C4-2B (cell line): ENCODE results near the gene TSR3.
A peak's percentile ranks its signal among the peaks of the same experiment; 100 is the strongest.

Source experiments
- ZFX ChIP-seq: fragments of 450-650 bp; IDR thresholded peaks from 2 replicates; pipeline ENCODE4 v1.6.1; 2017
- TF ChIP-seq, protein P1 (sequence below): fragments of 450-650 bp; conservative IDR thresholded peaks from 2 replicates; pipeline ENCODE4 v1.5.1; 2017; ENCODE audit warnings: mild to moderate bottlenecking

DNA sequence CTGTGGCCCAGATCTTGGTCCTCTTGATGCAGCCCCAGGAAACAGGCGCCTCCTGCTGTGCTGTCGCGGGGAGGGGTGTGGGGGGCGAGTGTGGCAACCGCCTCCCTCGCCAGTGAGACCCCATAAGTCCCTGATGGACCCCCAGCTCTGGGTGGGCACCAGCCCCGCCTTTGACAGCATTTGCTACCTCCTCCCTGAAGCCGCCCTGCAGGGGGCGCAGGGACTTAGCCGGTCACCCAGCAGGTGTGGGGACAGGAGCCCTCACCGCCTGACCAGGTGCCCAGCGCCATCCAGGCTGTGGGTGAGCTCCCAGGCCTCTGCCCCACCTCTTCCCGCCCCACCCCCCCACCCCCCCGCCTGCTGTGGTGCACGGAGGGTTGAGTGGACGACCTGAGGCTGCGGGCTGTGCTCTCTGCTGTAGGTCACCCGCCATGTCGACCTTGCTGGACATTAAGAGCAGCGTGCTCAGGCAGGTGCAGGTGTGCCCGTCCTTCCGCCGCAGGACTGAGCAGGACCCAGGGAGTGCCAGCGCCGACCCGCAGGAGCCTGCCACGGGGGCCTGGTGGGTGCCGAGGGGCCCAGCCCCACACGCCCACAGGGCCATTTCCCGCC is 13.5 kb downstream of the TSR3 start:
- TF ChIP-seq, protein P1, sequence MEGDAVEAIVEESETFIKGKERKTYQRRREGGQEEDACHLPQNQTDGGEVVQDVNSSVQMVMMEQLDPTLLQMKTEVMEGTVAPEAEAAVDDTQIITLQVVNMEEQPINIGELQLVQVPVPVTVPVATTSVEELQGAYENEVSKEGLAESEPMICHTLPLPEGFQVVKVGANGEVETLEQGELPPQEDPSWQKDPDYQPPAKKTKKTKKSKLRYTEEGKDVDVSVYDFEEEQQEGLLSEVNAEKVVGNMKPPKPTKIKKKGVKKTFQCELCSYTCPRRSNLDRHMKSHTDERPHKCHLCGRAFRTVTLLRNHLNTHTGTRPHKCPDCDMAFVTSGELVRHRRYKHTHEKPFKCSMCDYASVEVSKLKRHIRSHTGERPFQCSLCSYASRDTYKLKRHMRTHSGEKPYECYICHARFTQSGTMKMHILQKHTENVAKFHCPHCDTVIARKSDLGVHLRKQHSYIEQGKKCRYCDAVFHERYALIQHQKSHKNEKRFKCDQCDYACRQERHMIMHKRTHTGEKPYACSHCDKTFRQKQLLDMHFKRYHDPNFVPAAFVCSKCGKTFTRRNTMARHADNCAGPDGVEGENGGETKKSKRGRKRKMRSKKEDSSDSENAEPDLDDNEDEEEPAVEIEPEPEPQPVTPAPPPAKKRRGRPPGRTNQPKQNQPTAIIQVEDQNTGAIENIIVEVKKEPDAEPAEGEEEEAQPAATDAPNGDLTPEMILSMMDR: peak; percentile 82
- TF ChIP-seq ZFX: no peak
